OCI-LY7 (cell line): ENCODE results near the gene GGCX. TPM values are rescaled to one million over a fixed set of nuclear protein-coding genes. Genes with fewer than 3 reads are reported as not detected.

Experiments used
- BruUV-seq: library from RNA; stranded (reverse); fragments of 400-500 nt; replicated peaks from 2 replicates; lab custom pipeline; 2021; lab: Mats Ljungman, UMichigan
- CTCF ChIA-PET: fragments of 300-600 bp; sonication (Branson Sonifier 250); formaldehyde crosslinking; loops from one replicate; lab custom pipeline; 2022; ENCODE audit warnings: antibody characterized with exemption; ENCODE audit not compliant: unreplicated experiment; lab: Charles Lee
- POLR2A ChIA-PET: fragments of 300-600 bp; sonication (Branson Sonifier 250); formaldehyde crosslinking; loops from one replicate; lab custom pipeline; 2022; ENCODE audit warnings: antibody characterized with exemption; lab: Charles Lee
- DNase-seq: peaks from one replicate; pipeline ENCODE4 v3.0.0-alpha.2; 2015; ENCODE audit warnings: low spot score
- H2AFZ ChIP-seq: fragments of 200-600 bp; sonication (generic), shearing (Covaris generic); 2 replicates; pipeline ENCODE4 v1.6.1; 2014; ENCODE audit warnings: mild to moderate bottlenecking, antibody characterized with exemption, low read length, moderate library complexity
- H3K27ac ChIP-seq: fragments of 200-600 bp; sonication (generic); 2 replicates; pipeline ENCODE4 v1.5.1; 2014; ENCODE audit warnings: mixed run types, low read depth, mild to moderate bottlenecking, moderate library complexity, low read length, inconsistent platforms; ENCODE audit not compliant: poor library complexity, severe bottlenecking
- H3K36me3 ChIP-seq: fragments of 200-600 bp; sonication (generic); 2 replicates; pipeline ENCODE4 v1.6.1; 2014; ENCODE audit warnings: mild to moderate bottlenecking, antibody characterized with exemption, low read length, moderate library complexity, mixed read lengths; ENCODE audit not compliant: insufficient read depth
- H3K4me1 ChIP-seq: fragments of 200-600 bp; sonication (generic); 2 replicates; pipeline ENCODE4 v1.5.1; 2014; ENCODE audit warnings: mild to moderate bottlenecking, low read length; ENCODE audit not compliant: insufficient read depth, poor library complexity, severe bottlenecking
- H3K4me2 ChIP-seq: fragments of 200-600 bp; sonication (generic); 2 replicates; pipeline ENCODE4 v1.6.1; 2014; ENCODE audit warnings: mild to moderate bottlenecking, low read length
- H3K4me3 ChIP-seq: fragments of 200-600 bp; sonication (generic); 2 replicates; pipeline ENCODE4 v1.5.1; 2014; ENCODE audit warnings: mild to moderate bottlenecking, low read depth, low read length; ENCODE audit not compliant: poor library complexity, severe bottlenecking
- H3K79me2 ChIP-seq: fragments of 200-600 bp; sonication (generic); 2 replicates; pipeline ENCODE4 v1.6.1; 2016; ENCODE audit warnings: low read depth, mild to moderate bottlenecking, low read length, moderate library complexity, mixed read lengths; ENCODE audit not compliant: insufficient read depth
- H3K9me2 ChIP-seq: fragments of 200-600 bp; sonication (generic); 2 replicates; pipeline ENCODE4 v1.6.1; 2016; ENCODE audit warnings: mild to moderate bottlenecking, low read length, mixed read lengths; ENCODE audit not compliant: insufficient read depth
- H3K9me3 ChIP-seq: fragments of 200-600 bp; sonication (generic); 2 replicates; pipeline ENCODE4 v1.6.1; 2014; ENCODE audit warnings: mild to moderate bottlenecking, mixed run types, low read length, mixed read lengths
- H4K20me1 ChIP-seq: fragments of 200-600 bp; sonication (generic); 2 replicates; pipeline ENCODE4 v1.6.1; 2014; ENCODE audit warnings: mild to moderate bottlenecking, antibody characterized with exemption, low read length, moderate library complexity, mixed read lengths; ENCODE audit not compliant: insufficient read depth
- EZH2phosphoT487 ChIP-seq: fragments of 200-600 bp; sonication (generic); IDR thresholded peaks from 2 replicates; pipeline ENCODE4 v1.6.1; 2018; ENCODE audit warnings: low read depth, borderline replicate concordance, mild to moderate bottlenecking, mixed run types, antibody characterized with exemption, low read length, moderate library complexity, mixed read lengths
- intact Hi-C: fragments of 100-400 bp; cut with micrococcal nuclease; formaldehyde crosslinking; loops from one replicate; pipeline ENCODE4 v1.10.0; 2022; ENCODE audit not compliant: unreplicated experiment
- total RNA-seq, 2 experiments: library from RNA; depleted of rRNA in 1 of 2; stranded (reverse); fragments of >200 nt in 1 of 2; shearing (Covaris generic) in 1 of 2; gene quantifications; 2 replicates each; pipeline ENCODE4 v1.2.3, GENCODE V29; 2014 to 2022
- TF ChIP-seq, protein P1 (sequence below): fragments of 200-600 bp; sonication (generic); conservative IDR thresholded peaks from 2 replicates; pipeline ENCODE4 v1.5.1; 2014; ENCODE audit warnings: mild to moderate bottlenecking, antibody characterized with exemption, low read length, moderate library complexity, mixed read lengths

The GGCX gene
- total RNA-seq, 2 experiments from 2014 or later = 32.5 to 33.3 TPM

DNA sequence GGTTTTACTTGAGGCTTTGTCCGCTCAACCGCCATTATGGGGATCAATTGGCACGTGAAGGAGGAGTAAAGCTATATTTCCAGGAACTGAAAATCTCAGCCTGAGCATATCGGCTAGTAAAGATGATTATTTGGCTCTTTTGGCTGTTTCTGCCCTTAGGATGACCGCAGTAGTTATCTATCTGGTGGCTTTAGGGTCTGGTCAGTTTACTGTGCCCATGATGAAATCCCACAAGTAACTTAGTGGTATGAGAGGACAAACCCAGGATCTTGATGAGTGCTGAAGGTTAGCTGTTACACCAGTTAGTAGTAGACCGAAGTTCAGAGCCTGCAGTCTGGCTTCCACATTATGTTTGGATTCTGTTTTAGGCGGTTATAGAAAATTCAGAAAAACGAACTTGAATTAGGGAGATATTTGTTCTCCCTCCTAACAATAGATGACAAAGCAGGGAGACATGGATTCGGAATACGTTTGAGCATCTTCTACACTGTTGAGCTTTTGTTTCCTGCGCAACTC lies 21.1 kb downstream of the GGCX start:
- Histone ChIP-seq H3K4me3 (peak overlapping the region; percentile 100), H3K27ac (peak overlapping the region; percentile 88), H3K9me2 (no peaks in the 10 kb centered on the region), H4K20me1 (peaks cover 31% of the 10 kb centered on the region), H3K4me2 (peak overlapping the region; percentile 86), H3K36me3 (peaks cover 62% of the 10 kb centered on the region), H3K9me3 (no peaks in the 10 kb centered on the region), H3K79me2 (peaks cover 60% of the 10 kb centered on the region), H2AFZ (no peak overlapping the region), H3K4me1 (peaks cover 37% of the 10 kb centered on the region)
- TF ChIP-seq, protein P1, sequence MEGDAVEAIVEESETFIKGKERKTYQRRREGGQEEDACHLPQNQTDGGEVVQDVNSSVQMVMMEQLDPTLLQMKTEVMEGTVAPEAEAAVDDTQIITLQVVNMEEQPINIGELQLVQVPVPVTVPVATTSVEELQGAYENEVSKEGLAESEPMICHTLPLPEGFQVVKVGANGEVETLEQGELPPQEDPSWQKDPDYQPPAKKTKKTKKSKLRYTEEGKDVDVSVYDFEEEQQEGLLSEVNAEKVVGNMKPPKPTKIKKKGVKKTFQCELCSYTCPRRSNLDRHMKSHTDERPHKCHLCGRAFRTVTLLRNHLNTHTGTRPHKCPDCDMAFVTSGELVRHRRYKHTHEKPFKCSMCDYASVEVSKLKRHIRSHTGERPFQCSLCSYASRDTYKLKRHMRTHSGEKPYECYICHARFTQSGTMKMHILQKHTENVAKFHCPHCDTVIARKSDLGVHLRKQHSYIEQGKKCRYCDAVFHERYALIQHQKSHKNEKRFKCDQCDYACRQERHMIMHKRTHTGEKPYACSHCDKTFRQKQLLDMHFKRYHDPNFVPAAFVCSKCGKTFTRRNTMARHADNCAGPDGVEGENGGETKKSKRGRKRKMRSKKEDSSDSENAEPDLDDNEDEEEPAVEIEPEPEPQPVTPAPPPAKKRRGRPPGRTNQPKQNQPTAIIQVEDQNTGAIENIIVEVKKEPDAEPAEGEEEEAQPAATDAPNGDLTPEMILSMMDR = no peak
- TF ChIP-seq EZH2phosphoT487 = no peak
- ChIA-PET POLR2A (interaction anchor here (0.8 to 6.7 kb wide), 7 partner anchors 10 to 120 kb away, joined by 3 to 48 read pairs (median 8); partner anchors contain the start of genes GGCX, SH2D6 and VAMP8), CTCF (no interaction called here)
- DNase-seq = no peak
- BruUV-seq = no TSS peak
- intact Hi-C loops = no loop called here

DNA sequence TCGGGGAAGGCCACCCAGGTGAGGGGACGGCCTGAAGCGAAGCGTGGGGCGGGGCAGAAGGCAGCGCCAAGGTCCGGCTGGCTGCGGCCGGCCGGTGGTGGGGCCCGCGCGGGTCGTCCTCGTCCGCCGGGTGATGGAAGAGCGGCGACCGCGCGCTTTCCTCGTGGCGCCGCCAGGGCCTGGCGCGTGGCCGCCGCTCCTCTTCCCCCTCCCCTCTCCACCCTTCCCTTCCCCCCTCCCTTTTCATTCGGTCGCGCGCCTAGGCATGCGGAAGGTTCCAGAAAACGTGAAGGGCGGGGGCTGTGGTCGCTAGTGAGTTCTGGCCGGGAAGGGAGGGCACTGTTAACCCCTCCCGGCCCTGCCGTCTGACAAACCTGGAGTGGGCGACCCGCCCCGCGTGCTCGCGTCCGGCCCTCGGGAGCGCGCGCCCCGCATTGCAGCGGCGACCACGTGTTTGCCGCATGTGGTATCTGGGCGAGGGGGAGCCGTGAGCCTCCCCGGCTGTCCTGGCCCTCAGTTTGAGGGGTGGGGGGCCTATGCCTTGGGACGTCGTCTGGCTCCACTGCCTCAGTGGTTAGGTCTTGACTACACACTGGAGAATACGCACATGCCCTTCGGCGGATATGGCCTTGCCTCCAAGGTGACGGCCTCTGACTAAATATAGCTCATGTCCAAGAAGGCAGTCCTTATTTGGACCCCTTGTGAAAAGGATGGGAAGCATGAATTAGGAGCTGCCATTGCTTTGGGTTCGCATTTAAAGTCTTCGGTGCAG lies 21.7 kb downstream of the GGCX start:
- peaks cover 60% of the 10 kb centered on the region for H3K79me2 ChIP-seq
- no peaks in the 10 kb centered on the region for H3K9me2 ChIP-seq
- BruUV-seq = no TSS peak
- no peaks in the 10 kb centered on the region for H3K9me3 ChIP-seq
- H2AFZ ChIP-seq = no peak overlapping the region
- H3K27ac ChIP-seq = peak overlapping the region; percentile 88
- DNase-seq = peak; percentile 75
- intact Hi-C loops = loop anchor here (1.0 to 5.0 kb wide), 4 partner anchors 22 to 213 kb away; partner anchors contain the start of genes GGCX and TGOLN2
- H4K20me1 ChIP-seq = peaks cover 31% of the 10 kb centered on the region
- H3K4me3 ChIP-seq = peak overlapping the region; percentile 100
- TF ChIP-seq EZH2phosphoT487 = no peak
- TF ChIP-seq, protein P1 = no peak
- H3K4me1 ChIP-seq = peaks cover 37% of the 10 kb centered on the region
- H3K36me3 ChIP-seq = peaks cover 55% of the 10 kb centered on the region
- H3K4me2 ChIP-seq = peak overlapping the region; percentile 86
- CTCF ChIA-PET = interaction anchor here (0.6 to 1.0 kb wide), 3 partner anchors 120 to 212 kb away, joined by 5 to 7 read pairs (median 7); partner anchors contain the start of gene TGOLN2
- POLR2A ChIA-PET = interaction anchor here (0.6 to 6.7 kb wide), 21 partner anchors 11 to 774 kb away, joined by 3 to 48 read pairs (median 5); partner anchors contain the start of genes GGCX, RNF181, SH2D6 and TGOLN2
